GM19463 (cell line): ENCODE data around the gene PLEKHA7.

Experiments used
- ATAC-seq: cut with Tn5 transposase; IDR thresholded peaks from one replicate; pipeline ENCODE4 v1.9.1; 2021; ENCODE audit warnings: mild to moderate bottlenecking, moderate library complexity; ENCODE audit not compliant: unreplicated experiment

PLEKHA7 gene

GRCh38 chr11:16815047-16815767 is 199.0 kb downstream of the PLEKHA7 start:
- ATAC-seq: no peak

GRCh38 chr11:16814410-16815046 is 199.7 kb downstream of the PLEKHA7 start:
- ATAC-seq: no peak

- ATAC-seq: no peak
Measured at GRCh38 chr11:16813126-16813525, 201.1 kb downstream of the PLEKHA7 start.

GRCh38 chr11:16812274-16812673 is 201.9 kb downstream of the PLEKHA7 start:
- no peak for ATAC-seq

GRCh38 chr11:16811136-16812020 is 202.8 kb downstream of the PLEKHA7 start:
- no peak for ATAC-seq

- no peak for ATAC-seq
Measured at GRCh38 chr11:16809886-16810668, 204.1 kb downstream of the PLEKHA7 start.

GRCh38 chr11:16807306-16807705 is 206.9 kb downstream of the PLEKHA7 start:
- ATAC-seq: no peak

- ATAC-seq: no peak
Measured at GRCh38 chr11:16806791-16807190, 207.4 kb downstream of the PLEKHA7 start.

- no peak for ATAC-seq
Measured at GRCh38 chr11:16805938-16806337, 208.3 kb downstream of the PLEKHA7 start.

GRCh38 chr11:16804104-16804947 is 209.9 kb downstream of the PLEKHA7 start:
- ATAC-seq: no peak

GRCh38 chr11:16801288-16801980 is 212.8 kb downstream of the PLEKHA7 start:
- no peak for ATAC-seq

GRCh38 chr11:16800382-16800781 is 213.8 kb downstream of the PLEKHA7 start:
- ATAC-seq: no peak

- no peak for ATAC-seq
Measured at GRCh38 chr11:16799890-16800289, 214.3 kb downstream of the PLEKHA7 start.

- ATAC-seq: no peak
Measured at GRCh38 chr11:16799221-16799620, 215.0 kb downstream of the PLEKHA7 start.

- no peak for ATAC-seq
Measured at GRCh38 chr11:16797776-16798175, 216.4 kb downstream of the PLEKHA7 start.

- no peak for ATAC-seq
Measured at GRCh38 chr11:16796311-16796710, 217.9 kb downstream of the PLEKHA7 start.

GRCh38 chr11:16795146-16795545 is 219.1 kb downstream of the PLEKHA7 start:
- no peak for ATAC-seq

- no peak for ATAC-seq
Measured at GRCh38 chr11:16794047-16794818, 220.0 kb downstream of the PLEKHA7 start.

GRCh38 chr11:16793511-16793910 is 220.7 kb downstream of the PLEKHA7 start:
- ATAC-seq: no peak
